NCI-H524 (cell line): ENCODE results near the gene LIMS2.
A peak's percentile ranks its signal among the peaks of the same experiment; 100 is the strongest.

ENCODE experiments used
- DNase-seq, 2 experiments: peaks; one replicate each; lab custom pipeline; 2025; lab: John Stamatoyannopoulos, UW

LIMS2 gene

GRCh38 chr2:127674241-127675209 is 805 bp downstream of the LIMS2 start:
- DNase-seq = peak in 1 of 2 experiments; percentile 21

GRCh38 chr2:127673291-127674069 is 1.9 kb downstream of the LIMS2 start:
- no peak for DNase-seq

- no peak for DNase-seq
These were observed 2.7 kb downstream of the LIMS2 start for GRCh38 chr2:127672341-127673224.

GRCh38 chr2:127671557-127672302 is 3.6 kb downstream of the LIMS2 start:
- DNase-seq = no peak

- DNase-seq = no peak
These were observed 4.4 kb downstream of the LIMS2 start for GRCh38 chr2:127670957-127671290.

- no peak for DNase-seq
These were observed 5.0 kb downstream of the LIMS2 start for GRCh38 chr2:127670055-127670956.

- no peak for DNase-seq
These were observed 6.3 kb downstream of the LIMS2 start for GRCh38 chr2:127669056-127669455.

- DNase-seq = no peak
These were observed 9.9 kb downstream of the LIMS2 start for GRCh38 chr2:127665267-127665893.

- no peak for DNase-seq
These were observed 10.5 kb downstream of the LIMS2 start for GRCh38 chr2:127664895-127665225.

- DNase-seq = no peak
These were observed 11.1 kb downstream of the LIMS2 start for GRCh38 chr2:127664065-127664894.

GRCh38 chr2:127663566-127664064 is 11.7 kb downstream of the LIMS2 start:
- no peak for DNase-seq

GRCh38 chr2:127662937-127663565 is 12.3 kb downstream of the LIMS2 start:
- DNase-seq = no peak

GRCh38 chr2:127661949-127662510 is 13.3 kb downstream of the LIMS2 start:
- DNase-seq = no peak

- DNase-seq = no peak
These were observed 14.2 kb downstream of the LIMS2 start for GRCh38 chr2:127661072-127661649.

- DNase-seq = no peak
These were observed 15.1 kb downstream of the LIMS2 start for GRCh38 chr2:127660291-127660578.

- no peak for DNase-seq
These were observed 15.7 kb downstream of the LIMS2 start for GRCh38 chr2:127659408-127660290.
